IMR-90 (cell line): ENCODE measurements around the gene USH2A.

Experiments
- MAFK ChIP-seq: IDR thresholded peaks from 2 replicates; pipeline ENCODE4 v1.6.1; 2012; ENCODE audit warnings: low read depth, low read length, improper control_type of control experiment
- POLR2A ChIP-seq: IDR thresholded peaks from 2 replicates; pipeline ENCODE4 v1.6.1; 2012; ENCODE audit warnings: mild to moderate bottlenecking, low read depth, low read length
- TF ChIP-seq, protein P1 (sequence below): conservative IDR thresholded peaks from 2 replicates; pipeline ENCODE4 v1.5.1; 2012; ENCODE audit warnings: mild to moderate bottlenecking, low read depth, low read length, improper control_type of control experiment

DNA sequence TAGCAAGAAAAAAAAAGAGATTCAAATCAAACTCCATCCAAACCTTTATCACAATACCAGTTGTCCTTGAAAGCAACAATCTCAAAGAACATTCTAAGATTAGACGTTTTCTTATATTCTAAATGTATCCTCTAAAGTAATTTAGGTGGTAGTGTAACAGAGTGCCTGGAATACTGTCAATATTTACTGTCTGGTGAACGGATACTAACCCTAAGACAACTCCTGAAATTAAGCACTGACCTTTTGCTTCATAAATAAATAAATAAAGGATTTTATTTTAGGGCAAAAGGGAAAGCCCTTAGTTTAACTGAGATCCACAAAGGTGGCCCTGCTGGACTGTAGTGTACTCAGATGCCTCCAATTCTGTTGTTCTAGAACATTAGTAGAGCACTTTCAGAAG, 9.9 kb upstream of the USH2A start:
- TF ChIP-seq MAFK (no peak), POLR2A (no peak)
- TF ChIP-seq, protein P1, sequence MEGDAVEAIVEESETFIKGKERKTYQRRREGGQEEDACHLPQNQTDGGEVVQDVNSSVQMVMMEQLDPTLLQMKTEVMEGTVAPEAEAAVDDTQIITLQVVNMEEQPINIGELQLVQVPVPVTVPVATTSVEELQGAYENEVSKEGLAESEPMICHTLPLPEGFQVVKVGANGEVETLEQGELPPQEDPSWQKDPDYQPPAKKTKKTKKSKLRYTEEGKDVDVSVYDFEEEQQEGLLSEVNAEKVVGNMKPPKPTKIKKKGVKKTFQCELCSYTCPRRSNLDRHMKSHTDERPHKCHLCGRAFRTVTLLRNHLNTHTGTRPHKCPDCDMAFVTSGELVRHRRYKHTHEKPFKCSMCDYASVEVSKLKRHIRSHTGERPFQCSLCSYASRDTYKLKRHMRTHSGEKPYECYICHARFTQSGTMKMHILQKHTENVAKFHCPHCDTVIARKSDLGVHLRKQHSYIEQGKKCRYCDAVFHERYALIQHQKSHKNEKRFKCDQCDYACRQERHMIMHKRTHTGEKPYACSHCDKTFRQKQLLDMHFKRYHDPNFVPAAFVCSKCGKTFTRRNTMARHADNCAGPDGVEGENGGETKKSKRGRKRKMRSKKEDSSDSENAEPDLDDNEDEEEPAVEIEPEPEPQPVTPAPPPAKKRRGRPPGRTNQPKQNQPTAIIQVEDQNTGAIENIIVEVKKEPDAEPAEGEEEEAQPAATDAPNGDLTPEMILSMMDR, result no peak
